ENCODE data around the gene EGLN2. TPM values are rescaled to one million over a fixed set of nuclear protein-coding genes. Genes with fewer than 3 reads are reported as not detected.

Gene EGLN2
- total and polyA plus RNA-seq, 2 of the 4 experiments (the other 2 are of a cell fraction): 54.1 to 60.2 TPM

GRCh38 chr19:40755791-40756190 lies 43.2 kb upstream of the EGLN2 start:
- Histone ChIP-seq H3K4ac (ENCODE audit: low read depth, low read length) (no peak overlapping the region), H2AK5ac (ENCODE audit: low read depth, low read length) (no peak overlapping the region), H4K5ac (ENCODE audit: low read depth, low read length) (no peak overlapping the region), H4K8ac (ENCODE audit: low read depth in 2 of 2, low read length in 2 of 2) (no peak overlapping the region), H3K23ac (ENCODE audit: low read depth, low read length) (no peak overlapping the region), H3K4me1 (ENCODE audit: control insufficient read depth, insufficient read depth, low read length) (peaks cover 2% of the 10 kb centered on the region; the same call in 1 of the 2 replicates), H3K36me3 (ENCODE audit: control insufficient read depth, insufficient read depth, low read length) (peaks cover 49% of the 10 kb centered on the region), H4K20me1 (ENCODE audit: insufficient read depth, low read length) (peaks cover 35% of the 10 kb centered on the region), H3K27ac (ENCODE audit: insufficient read depth, low read length) (no peak overlapping the region), H3K27me3 (ENCODE audit: control insufficient read depth, insufficient read depth, low read length) (no peaks in the 10 kb centered on the region), H2AFZ (replicated peaks; ENCODE audit: low read length, poor library complexity) (no peak overlapping the region), H3K9me1 (ENCODE audit: insufficient read depth, low read length) (peaks cover 9% of the 10 kb centered on the region; the same call in 1 of the 2 replicates), H3K4me2 (ENCODE audit: low read depth, low read length) (no peak overlapping the region), H3K79me1 (ENCODE audit: low read depth in 1 of 2, low read length in 2 of 2) (peaks cover 27 to 59% of the 10 kb centered on the region in 2 experiments), H2BK15ac (ENCODE audit: low read depth, low read length) (no peak overlapping the region), H3K9me3 (ENCODE audit: control insufficient read depth, insufficient read depth, low read length) (no peaks in the 10 kb centered on the region), H3K18ac (ENCODE audit: low read depth, low read length) (no peak overlapping the region), H3K56ac (ENCODE audit: extremely low read depth, insufficient read depth, low read length) (no peak overlapping the region), H3K9ac (ENCODE audit: low read depth, low read length) (no peak overlapping the region), H3K4me3 (ENCODE audit: insufficient read depth, low read depth, low read length) (no peak overlapping the region), H2BK120ac (ENCODE audit: low read depth, low read length) (no peak overlapping the region), H2AK9ac (replicated peaks; ENCODE audit: low read depth, low read length, poor library complexity) (peak overlapping the region; percentile 2), H2BK20ac (ENCODE audit: low read depth, low read length) (no peak overlapping the region), H4K91ac (ENCODE audit: insufficient read depth, low read depth, low read length) (no peak overlapping the region), H2BK5ac (ENCODE audit: low read depth, low read length, poor library complexity, severe bottlenecking) (no peak overlapping the region), H3K14ac (replicated peaks; ENCODE audit: low read depth, low read length) (no peak overlapping the region)
- in situ Hi-C loops (cut with MboI; ENCODE audit: low sequenced_read_pairs) (no loop called here), dilution Hi-C loops (cut with HindIII; ENCODE audit: low sequenced_read_pairs, unreplicated experiment) (no loop called here), intact Hi-C loops (cut with micrococcal nuclease) (no loop called here)
- no CpG with 5 or more reads among the region's 8 CpGs for WGBS, 2 experiments (ENCODE audit: extremely low coverage in 2 of 2, insufficient read length in 1 of 2)
- CTCF ChIA-PET: no interaction called here
- ATAC-seq (ENCODE audit: low read depth) (no peak), DNase-seq (no peak)
- no TSS peak for BruUV-seq (replicated peaks)
- POLR2A ChIA-PET (ENCODE audit: unreplicated experiment): interaction anchor here (0.6 kb wide), 1 partner anchor 37 kb away, joined by 5 read pairs; no protein-coding TSS in a partner anchor
- no peak for TF ChIP-seq CTCF (conservative IDR thresholded peaks at IDR 0.05; ENCODE audit: low read depth, low read length)
- TF ChIP-seq CEBPB (IDR thresholded peaks at IDR 0.05; ENCODE audit: low read depth, low read length): no peak
- no peak for TF ChIP-seq POLR2A (IDR thresholded peaks at IDR 0.05; ENCODE audit: low read depth, low read length)
- no peak for TF ChIP-seq MAFK (IDR thresholded peaks at IDR 0.05; ENCODE audit: low read depth, low read length)
- no peak for TF ChIP-seq NFE2L2 (IDR thresholded peaks at IDR 0.05; ENCODE audit: low read depth, low read length)
- TF ChIP-seq MAZ (IDR thresholded peaks at IDR 0.05; ENCODE audit: borderline replicate concordance, low read depth, low read length): no peak
- TF ChIP-seq BHLHE40 (IDR thresholded peaks at IDR 0.05; ENCODE audit: low read depth, low read length): no peak
- TF ChIP-seq RFX5 (IDR thresholded peaks at IDR 0.05; ENCODE audit: low read depth, low read length): no peak
- TF ChIP-seq FOS (IDR thresholded peaks at IDR 0.05; ENCODE audit: low read depth, low read length): no peak
- no peak for TF ChIP-seq RCOR1 (IDR thresholded peaks at IDR 0.05; ENCODE audit: insufficient replicate concordance, low read length)
- TF ChIP-seq ELK1 (IDR thresholded peaks at IDR 0.05; ENCODE audit: borderline replicate concordance, low read depth, low read length): no peak
- TF ChIP-seq SMC3 (IDR thresholded peaks at IDR 0.05; ENCODE audit: low read depth, low read length): no peak
- TF ChIP-seq USF2 (IDR thresholded peaks at IDR 0.05; ENCODE audit: low read depth, low read length): no peak
- TF ChIP-seq CHD1 (IDR thresholded peaks at IDR 0.05; ENCODE audit: low read depth, low read length): no peak
- no peak for TF ChIP-seq MXI1 (IDR thresholded peaks at IDR 0.05; ENCODE audit: borderline replicate concordance, low read depth, low read length)
- no peak for TF ChIP-seq RAD21 (IDR thresholded peaks at IDR 0.05; ENCODE audit: low read length)
